HEK293 (cell line): ENCODE measurements around the gene TSACC.

ENCODE experiments used
- CTCF ChIA-PET: fragments of 350-600 bp; formaldehyde crosslinking; extraction: SDS; loops from one replicate; lab custom pipeline; 2021; ENCODE audit warnings: antibody characterized with exemption; lab: Yijun Ruan, JAX
- POLR2A ChIA-PET: fragments of 300-600 bp; formaldehyde crosslinking; extraction: SDS; loops from one replicate; lab custom pipeline; 2020; ENCODE audit warnings: antibody characterized with exemption, inconsistent platforms; lab: Yijun Ruan, JAX
- H3K27ac ChIP-seq: fragments of 200-500 bp; sonication (Bioruptor generic); 2 replicates; pipeline ENCODE4 v1.5.1; 2014; ENCODE audit warnings: low read depth, low read length, control low read depth, inconsistent platforms; ENCODE audit errors: extremely low read depth
- H3K36me3 ChIP-seq, 2 experiments: fragments of 200-500 bp in 1 of 2; sonication (Bioruptor generic) in 1 of 2; 1 replicate in 1 of 2; 2 replicates in 1 of 2; pipeline ENCODE4 v1.5.1; 2014 to 2017; ENCODE audit warnings: inconsistent platforms in 2 of 2, low read length in 2 of 2; ENCODE audit not compliant: control insufficient read depth in 2 of 2, insufficient read depth in 1 of 2
- H3K4me1 ChIP-seq: fragments of 200-500 bp; sonication (Bioruptor generic); 2 replicates; pipeline ENCODE4 v1.5.1; 2014; ENCODE audit warnings: mild to moderate bottlenecking, low read length, inconsistent platforms; ENCODE audit not compliant: control insufficient read depth, insufficient read depth
- H3K4me3 ChIP-seq: 2 replicates; pipeline ENCODE4 v1.5.1; 2011; ENCODE audit warnings: low read depth, mild to moderate bottlenecking, control low read depth, low read length, moderate library complexity
- H3K9me3 ChIP-seq: fragments of 200-500 bp; sonication (Bioruptor generic); 2 replicates; pipeline ENCODE4 v1.5.1; 2014; ENCODE audit warnings: low read depth, low read length, inconsistent platforms; ENCODE audit not compliant: control insufficient read depth, insufficient read depth
- KLF7 ChIP-seq: fragments of 450-650 bp; formaldehyde crosslinking; IDR thresholded peaks from 2 replicates; pipeline ENCODE4 v1.5.1; 2016; ENCODE audit warnings: missing biosample characterization, missing genetic modification characterization, borderline replicate concordance
- MEIS1 ChIP-seq: sonication (generic); formaldehyde crosslinking; IDR thresholded peaks from 2 replicates; pipeline ENCODE4 v1.8.1; 2022; ENCODE audit warnings: missing genetic modification reagents, mild to moderate bottlenecking, borderline replicate concordance
- OVOL3 ChIP-seq: fragments of 450-650 bp; formaldehyde crosslinking; IDR thresholded peaks from 2 replicates; pipeline ENCODE4 v1.5.1; 2016; ENCODE audit warnings: missing biosample characterization, missing genetic modification characterization
- PRDM1 ChIP-seq: fragments of 450-650 bp; formaldehyde crosslinking; IDR thresholded peaks from 2 replicates; pipeline ENCODE4; 2016; ENCODE audit warnings: missing biosample characterization, missing genetic modification characterization
- PRDM6 ChIP-seq: fragments of 450-650 bp; formaldehyde crosslinking; IDR thresholded peaks from 2 replicates; pipeline ENCODE4 v1.5.1; 2017; ENCODE audit warnings: missing biosample characterization, missing genetic modification characterization
- SP3 ChIP-seq: fragments of 450-650 bp; formaldehyde crosslinking; IDR thresholded peaks from 2 replicates; pipeline ENCODE4 v1.5.1; 2016; ENCODE audit warnings: missing biosample characterization, missing genetic modification characterization
- SP7 ChIP-seq: fragments of 450-650 bp; formaldehyde crosslinking; IDR thresholded peaks from 2 replicates; pipeline ENCODE4 v1.5.1; 2016; ENCODE audit warnings: missing biosample characterization, missing genetic modification characterization
- ZBTB1 ChIP-seq: fragments of 450-650 bp; formaldehyde crosslinking; IDR thresholded peaks from 2 replicates; pipeline ENCODE4 v1.5.1; 2016; ENCODE audit warnings: missing biosample characterization, missing genetic modification characterization
- ZBTB21 ChIP-seq: fragments of 450-650 bp; formaldehyde crosslinking; IDR thresholded peaks from 2 replicates; pipeline ENCODE4 v1.5.1; 2017; ENCODE audit warnings: missing biosample characterization, missing genetic modification characterization
- ZFP3 ChIP-seq: fragments of 450-650 bp; formaldehyde crosslinking; IDR thresholded peaks from 2 replicates; pipeline ENCODE4 v1.5.1; 2016; ENCODE audit warnings: low read depth, missing biosample characterization, missing genetic modification characterization
- ZNF518A ChIP-seq: fragments of 450-650 bp; formaldehyde crosslinking; conservative IDR thresholded peaks from 2 replicates; pipeline ENCODE4 v1.5.1; 2016; ENCODE audit warnings: low read depth, missing biosample characterization, missing genetic modification characterization
- ZNF549 ChIP-seq: fragments of 450-650 bp; IDR thresholded peaks from 2 replicates; pipeline ENCODE4 v1.5.1; 2018; ENCODE audit warnings: missing biosample characterization, missing genetic modification characterization, mild to moderate bottlenecking, inconsistent platforms, moderate library complexity
- ZNF600 ChIP-seq: fragments of 450-650 bp; formaldehyde crosslinking; IDR thresholded peaks from 2 replicates; pipeline ENCODE4 v1.5.1; 2016; ENCODE audit warnings: missing biosample characterization, missing genetic modification characterization
- ZNF610 ChIP-seq: fragments of 450-650 bp; formaldehyde crosslinking; IDR thresholded peaks from 2 replicates; pipeline ENCODE4 v1.5.1; 2016; ENCODE audit warnings: missing biosample characterization, missing genetic modification characterization, borderline replicate concordance
- ZNF626 ChIP-seq: fragments of 450-650 bp; sonication (Bioruptor Pico); formaldehyde crosslinking; IDR thresholded peaks from 2 replicates; pipeline ENCODE4 v1.5.1; 2018; ENCODE audit warnings: missing biosample characterization, missing genetic modification characterization, inconsistent platforms
- ZNF660 ChIP-seq: fragments of 450-650 bp; IDR thresholded peaks from 2 replicates; pipeline ENCODE4 v1.5.1; 2018; ENCODE audit warnings: missing biosample characterization, mild to moderate bottlenecking, missing genetic modification characterization
- TF ChIP-seq, protein P1 (sequence below): fragments of 450-650 bp; formaldehyde crosslinking; conservative IDR thresholded peaks from 2 replicates; pipeline ENCODE4 v1.5.1; 2016; ENCODE audit warnings: low read depth, missing biosample characterization, missing genetic modification characterization

TSACC gene

GRCh38 chr1:156376146-156376545, 37.8 kb downstream of the TSACC start:
- Histone ChIP-seq H3K4me3 (no peak overlapping the region), H3K27ac (no peak overlapping the region), H3K4me1 (no peaks in the 10 kb centered on the region), H3K9me3 (no peaks in the 10 kb centered on the region), H3K36me3 (no peaks in the 10 kb centered on the region)
- ChIA-PET CTCF (interaction anchor here (0.6 to 17.5 kb wide), 9 partner anchors 10 to 282 kb away, joined by 3 to 439 read pairs (median 7); partner anchors contain the start of gene CCT3), POLR2A (interaction anchor here (0.6 kb wide), 1 partner anchor 85 kb away, joined by 3 read pairs; no protein-coding TSS in a partner anchor)
- TF ChIP-seq ZNF660 (tag by site-specific recombination) (peak; percentile 35; the same call in 1 of the 2 replicates), SP3 (no peak), ZBTB21 (tag by site-specific recombination) (0 out of 2 replicates have a peak, but pooled peaks have one; percentile 21), ZBTB1 (tag by site-specific recombination) (no peak), KLF7 (no peak)

GRCh38 chr1:156376958-156377919, 38.9 kb downstream of the TSACC start:
- H3K36me3 ChIP-seq: no peaks in the 10 kb centered on the region
- no peak overlapping the region for H3K4me3 ChIP-seq
- CTCF ChIA-PET: interaction anchor here (0.5 to 17.5 kb wide), 6 partner anchors 9 to 73 kb away, joined by 4 to 439 read pairs (median 16); partner anchors contain the start of gene CCT3
- peak; percentile 34; the same call in 1 of the 2 replicates for TF ChIP-seq ZNF600 (tag by site-specific recombination)
- no peak for TF ChIP-seq ZNF610 (tag by site-specific recombination)
- no peak for TF ChIP-seq PRDM1 (tag by site-specific recombination)
- TF ChIP-seq ZFP3 (tag by site-specific recombination): no peak
- TF ChIP-seq MEIS1 (CRISPR knock-in tag): no peak
- TF ChIP-seq PRDM6 (tag by site-specific recombination): no peak
- no peak for TF ChIP-seq OVOL3 (tag by site-specific recombination)
- no peak overlapping the region for H3K27ac ChIP-seq
- no peaks in the 10 kb centered on the region for H3K4me1 ChIP-seq
- POLR2A ChIA-PET: no interaction called here
- H3K9me3 ChIP-seq: no peaks in the 10 kb centered on the region

GRCh38 chr1:156378557-156378956, 40.2 kb downstream of the TSACC start:
- no peaks in the 10 kb centered on the region for H3K36me3 ChIP-seq
- POLR2A ChIA-PET: interaction anchor here (0.6 kb wide), 1 partner anchor 121 kb away, joined by 3 read pairs; no protein-coding TSS in a partner anchor
- no peaks in the 10 kb centered on the region for H3K4me1 ChIP-seq
- CTCF ChIA-PET: interaction anchor here (0.6 to 17.5 kb wide), 5 partner anchors 16 to 72 kb away, joined by 3 to 439 read pairs (median 4); no protein-coding TSS in a partner anchor
- H3K27ac ChIP-seq: no peak overlapping the region
- H3K4me3 ChIP-seq: no peak overlapping the region
- H3K9me3 ChIP-seq: no peaks in the 10 kb centered on the region
- TF ChIP-seq, protein P1, sequence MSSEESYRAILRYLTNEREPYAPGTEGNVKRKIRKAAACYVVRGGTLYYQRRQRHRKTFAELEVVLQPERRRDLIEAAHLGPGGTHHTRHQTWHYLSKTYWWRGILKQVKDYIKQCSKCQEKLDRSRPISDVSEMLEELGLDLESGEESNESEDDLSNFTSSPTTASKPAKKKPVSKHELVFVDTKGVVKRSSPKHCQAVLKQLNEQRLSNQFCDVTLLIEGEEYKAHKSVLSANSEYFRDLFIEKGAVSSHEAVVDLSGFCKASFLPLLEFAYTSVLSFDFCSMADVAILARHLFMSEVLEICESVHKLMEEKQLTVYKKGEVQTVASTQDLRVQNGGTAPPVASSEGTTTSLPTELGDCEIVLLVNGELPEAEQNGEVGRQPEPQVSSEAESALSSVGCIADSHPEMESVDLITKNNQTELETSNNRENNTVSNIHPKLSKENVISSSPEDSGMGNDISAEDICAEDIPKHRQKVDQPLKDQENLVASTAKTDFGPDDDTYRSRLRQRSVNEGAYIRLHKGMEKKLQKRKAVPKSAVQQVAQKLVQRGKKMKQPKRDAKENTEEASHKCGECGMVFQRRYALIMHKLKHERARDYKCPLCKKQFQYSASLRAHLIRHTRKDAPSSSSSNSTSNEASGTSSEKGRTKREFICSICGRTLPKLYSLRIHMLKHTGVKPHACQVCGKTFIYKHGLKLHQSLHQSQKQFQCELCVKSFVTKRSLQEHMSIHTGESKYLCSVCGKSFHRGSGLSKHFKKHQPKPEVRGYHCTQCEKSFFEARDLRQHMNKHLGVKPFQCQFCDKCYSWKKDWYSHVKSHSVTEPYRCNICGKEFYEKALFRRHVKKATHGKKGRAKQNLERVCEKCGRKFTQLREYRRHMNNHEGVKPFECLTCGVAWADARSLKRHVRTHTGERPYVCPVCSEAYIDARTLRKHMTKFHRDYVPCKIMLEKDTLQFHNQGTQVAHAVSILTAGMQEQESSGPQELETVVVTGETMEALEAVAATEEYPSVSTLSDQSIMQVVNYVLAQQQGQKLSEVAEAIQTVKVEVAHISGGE (tag by site-specific recombination): no peak
- no peak for TF ChIP-seq ZNF518A (tag by site-specific recombination)
- no peak for TF ChIP-seq ZNF549 (tag by site-specific recombination)
- TF ChIP-seq SP7 (tag by site-specific recombination): no peak
- no peak for TF ChIP-seq ZNF626 (tag by site-specific recombination)
